ENCODE measurements around the gene KIF2A. TPM values are rescaled to one million over a fixed set of nuclear protein-coding genes. Genes with fewer than 3 reads are reported as not detected.

KIF2A gene
- total and polyA plus RNA-seq, 9 of the 15 experiments (the other 6 are each of a cell fraction or from before 2014, with no cell fraction given): 42.6 to 126 (median 77.6) TPM

DNA sequence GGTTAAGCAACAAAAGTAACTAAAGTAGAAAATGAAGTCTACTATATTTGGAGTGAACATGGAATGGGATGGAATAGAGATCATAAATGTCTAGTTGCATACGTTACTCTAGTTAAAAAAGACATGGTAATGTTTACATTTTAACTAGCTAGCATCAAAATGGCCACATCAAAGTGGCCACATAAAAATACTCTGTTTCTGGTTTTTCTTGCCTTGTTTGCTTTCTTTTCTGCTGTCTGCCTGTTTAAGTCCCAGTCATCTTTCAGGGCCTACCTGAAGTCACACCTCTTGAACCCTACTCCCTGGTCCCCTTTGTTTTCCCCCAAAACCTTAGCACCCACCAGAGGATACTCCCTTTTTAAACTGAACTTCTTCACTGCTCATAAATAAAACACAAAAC is 6.4 kb upstream of the KIF2A start:
- FAIRE-seq (no peak), DNase-seq (ENCODE audit: extremely low read depth in 1 of 4, low spot score in 3 of 4) (no peak), ATAC-seq (no peak)
- Histone ChIP-seq H2AFZ (ENCODE audit: low read depth, low read length) (0 out of 2 replicates have a peak overlapping the region, but pooled peaks have one; percentile 42), H3K4me3 (no peak overlapping the region), H3K27ac (ENCODE audit: extremely low read depth, low read depth, low read length) (no peak overlapping the region), H3K4me1 (replicated peaks in 1 of 2; ENCODE audit: control insufficient read depth in 2 of 2, insufficient read depth in 2 of 2, low read length in 2 of 2) (no peaks in the 10 kb centered on the region), H3K9me1 (ENCODE audit: control insufficient read depth, insufficient read depth, low read length) (no peaks in the 10 kb centered on the region), H4K20me1 (replicated peaks; ENCODE audit: control insufficient read depth, insufficient read depth, low read length) (no peaks in the 10 kb centered on the region), H3K36me3 (ENCODE audit: control insufficient read depth, insufficient read depth, low read length) (no peaks in the 10 kb centered on the region), H3K79me2 (ENCODE audit: control insufficient read depth, insufficient read depth, low read length) (no peaks in the 10 kb centered on the region), H3K9ac (ENCODE audit: insufficient read depth in 1 of 2, low read depth in 2 of 2, low read length in 2 of 2) (no peak overlapping the region), H3K27me3 (ENCODE audit: control insufficient read depth in 2 of 2, insufficient read depth in 2 of 2, low read length in 2 of 2) (no peaks in the 10 kb centered on the region), H3K9me3 (replicated peaks; ENCODE audit: control insufficient read depth, insufficient read depth, low read depth, low read length) (no peaks in the 10 kb centered on the region), H3K4me2 (ENCODE audit: insufficient read depth, low read length) (no peak overlapping the region)
- ChIA-PET POLR2A (interaction anchor here (0.6 kb wide), 1 partner anchor 104 kb away, joined by 5 read pairs; the partner anchor contains the start of gene DIMT1), CTCF (ENCODE audit: low intra/inter-chr PET ratio) (no interaction called here)
- 95% methylated on average over 1 of the region's 1 CpG for WGBS (ENCODE audit: insufficient coverage, low coverage, missing lambda C conversion rate)
- intact Hi-C loops (cut with micrococcal nuclease): no loop called here
- no TSS peak for BruUV-seq (replicated peaks)
- in situ Hi-C loops (cut with MboI): no loop called here
- TF ChIP-seq ZBTB40 (IDR thresholded peaks at IDR 0.05) (no peak), ZBTB40 (CRISPR knock-in tag; IDR thresholded peaks at IDR 0.05) (no peak), RHOXF2B (CRISPR knock-in tag; conservative IDR thresholded peaks at IDR 0.05) (no peak), KLF6 (CRISPR knock-in tag; IDR thresholded peaks at IDR 0.05; ENCODE audit: borderline replicate concordance) (no peak), ZNF764 (CRISPR knock-in tag; IDR thresholded peaks at IDR 0.05; ENCODE audit: low read depth) (no peak), ZNF134 (CRISPR knock-in tag; conservative IDR thresholded peaks at IDR 0.05) (no peak)
